Measurements from ENCODE around the gene NUP205.

NUP205 gene

GRCh38 chr7:135678612-135679575 lies 121.2 kb downstream of the NUP205 start:
- Histone ChIP-seq H3K9me3 (ENCODE audit: control insufficient read depth in 5 of 5, low read length in 5 of 5) (no peaks in the 10 kb centered on the region), H3K36me3 (ENCODE audit: control insufficient read depth in 5 of 5, insufficient read depth in 5 of 5, low read length in 5 of 5) (peaks cover 22 to 58% (median 31%) of the 10 kb centered on the region in 5 donors), H3K27ac (ENCODE audit: low read depth, low read length) (no peak overlapping the region)

GRCh38 chr7:135681762-135682161 lies 124.0 kb downstream of the NUP205 start:
- Histone ChIP-seq H3K4me3 (ENCODE audit: low read depth in 1 of 5, low read length in 5 of 5) (no peak overlapping the region), H3K36me3 (ENCODE audit: control insufficient read depth in 5 of 5, insufficient read depth in 5 of 5, low read length in 5 of 5) (peaks cover 18 to 49% (median 20%) of the 10 kb centered on the region in 5 donors), H3K27me3 (ENCODE audit: control insufficient read depth in 5 of 5, insufficient read depth in 4 of 5, low read length in 5 of 5) (no peaks in the 10 kb centered on the region), H3K27ac (ENCODE audit: low read depth, low read length) (no peak overlapping the region), H3K9me3 (ENCODE audit: control insufficient read depth in 5 of 5, low read length in 5 of 5) (no peaks in the 10 kb centered on the region), H3K9ac (ENCODE audit: low read length in 5 of 5) (no peak overlapping the region), H3K4me1 (ENCODE audit: control insufficient read depth in 5 of 5, insufficient read depth in 5 of 5, low read length in 5 of 5) (no peaks in the 10 kb centered on the region)

More at GRCh38 chr7:135678612-135679575, 121.2 kb downstream of the NUP205 start:
- H3K9ac ChIP-seq (ENCODE audit: low read length in 5 of 5): no peak overlapping the region
- H3K4me3 ChIP-seq (ENCODE audit: low read depth in 1 of 5, low read length in 5 of 5): no peak overlapping the region
- H3K27me3 ChIP-seq (ENCODE audit: control insufficient read depth in 5 of 5, insufficient read depth in 4 of 5, low read length in 5 of 5): no peaks in the 10 kb centered on the region
- H3K4me1 ChIP-seq (ENCODE audit: control insufficient read depth in 5 of 5, insufficient read depth in 5 of 5, low read length in 5 of 5): no peaks in the 10 kb centered on the region

GRCh38 chr7:135682191-135682590 lies 124.5 kb downstream of the NUP205 start:
- Histone ChIP-seq H3K4me3 (ENCODE audit: low read depth in 1 of 5, low read length in 5 of 5) (no peak overlapping the region), H3K27ac (ENCODE audit: low read depth, low read length) (no peak overlapping the region), H3K4me1 (ENCODE audit: control insufficient read depth in 5 of 5, insufficient read depth in 5 of 5, low read length in 5 of 5) (no peaks in the 10 kb centered on the region), H3K27me3 (ENCODE audit: control insufficient read depth in 5 of 5, insufficient read depth in 4 of 5, low read length in 5 of 5) (no peaks in the 10 kb centered on the region), H3K9me3 (ENCODE audit: control insufficient read depth in 5 of 5, low read length in 5 of 5) (no peaks in the 10 kb centered on the region), H3K36me3 (ENCODE audit: control insufficient read depth in 5 of 5, insufficient read depth in 5 of 5, low read length in 5 of 5) (peaks cover 18 to 48% (median 19%) of the 10 kb centered on the region in 5 donors), H3K9ac (ENCODE audit: low read length in 5 of 5) (no peak overlapping the region)

GRCh38 chr7:135683609-135684008 lies 125.9 kb downstream of the NUP205 start:
- H3K4me1 ChIP-seq (ENCODE audit: control insufficient read depth in 5 of 5, insufficient read depth in 5 of 5, low read length in 5 of 5): no peaks in the 10 kb centered on the region
- no peaks in the 10 kb centered on the region for H3K9me3 ChIP-seq (ENCODE audit: control insufficient read depth in 5 of 5, low read length in 5 of 5)
- H3K27me3 ChIP-seq (ENCODE audit: control insufficient read depth in 5 of 5, insufficient read depth in 4 of 5, low read length in 5 of 5): no peaks in the 10 kb centered on the region
- no peak overlapping the region for H3K9ac ChIP-seq (ENCODE audit: low read length in 5 of 5)
- no peak overlapping the region for H3K27ac ChIP-seq (ENCODE audit: low read depth, low read length)
- H3K36me3 ChIP-seq (ENCODE audit: control insufficient read depth in 5 of 5, insufficient read depth in 5 of 5, low read length in 5 of 5): peaks cover 12 to 44% (median 15%) of the 10 kb centered on the region in 5 donors
- H3K4me3 ChIP-seq (ENCODE audit: low read depth in 1 of 5, low read length in 5 of 5): no peak overlapping the region

- H3K36me3 ChIP-seq (ENCODE audit: control insufficient read depth in 5 of 5, insufficient read depth in 5 of 5, low read length in 5 of 5): peaks cover 7 to 46% (median 15%) of the 10 kb centered on the region in 5 donors
- no peaks in the 10 kb centered on the region for H3K9me3 ChIP-seq (ENCODE audit: control insufficient read depth in 5 of 5, low read length in 5 of 5)
- no peaks in the 10 kb centered on the region for H3K4me1 ChIP-seq (ENCODE audit: control insufficient read depth in 5 of 5, insufficient read depth in 5 of 5, low read length in 5 of 5)
- H3K4me3 ChIP-seq (ENCODE audit: low read depth in 1 of 5, low read length in 5 of 5): no peak overlapping the region
- no peaks in the 10 kb centered on the region for H3K27me3 ChIP-seq (ENCODE audit: control insufficient read depth in 5 of 5, insufficient read depth in 4 of 5, low read length in 5 of 5)
- H3K27ac ChIP-seq (ENCODE audit: low read depth, low read length): no peak overlapping the region
- H3K9ac ChIP-seq (ENCODE audit: low read length in 5 of 5): no peak overlapping the region
These were observed 126.4 kb downstream of the NUP205 start for GRCh38 chr7:135684136-135684535.

DNA sequence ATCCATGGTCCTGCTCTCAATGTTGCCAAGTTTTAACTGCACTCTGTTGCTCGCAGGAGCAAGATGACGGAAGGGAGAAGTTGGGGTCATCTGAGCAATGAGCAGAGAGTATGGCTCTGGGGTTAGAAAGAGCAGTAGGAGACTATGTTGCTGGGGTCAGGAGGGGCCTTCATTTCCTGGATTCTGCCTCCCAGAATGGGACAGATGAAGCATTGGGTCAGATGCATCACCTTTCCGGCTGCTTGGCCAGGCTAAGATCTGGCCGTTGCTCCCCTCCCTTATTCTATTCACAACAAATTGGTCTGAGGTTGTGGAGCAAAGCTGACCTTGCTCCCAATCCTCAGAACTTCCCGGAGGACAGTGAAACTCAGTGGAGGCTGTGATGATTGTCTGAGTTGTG lies 127.0 kb downstream of the NUP205 start:
- Histone ChIP-seq H3K9ac (ENCODE audit: low read length in 5 of 5) (no peak overlapping the region), H3K4me1 (ENCODE audit: control insufficient read depth in 5 of 5, insufficient read depth in 5 of 5, low read length in 5 of 5) (no peaks in the 10 kb centered on the region), H3K9me3 (ENCODE audit: control insufficient read depth in 5 of 5, low read length in 5 of 5) (no peaks in the 10 kb centered on the region), H3K4me3 (ENCODE audit: low read depth in 1 of 5, low read length in 5 of 5) (no peak overlapping the region), H3K27me3 (ENCODE audit: control insufficient read depth in 5 of 5, insufficient read depth in 4 of 5, low read length in 5 of 5) (no peaks in the 10 kb centered on the region), H3K36me3 (ENCODE audit: control insufficient read depth in 5 of 5, insufficient read depth in 5 of 5, low read length in 5 of 5) (peaks cover 1 to 46% (median 20%) of the 10 kb centered on the region in 5 donors), H3K27ac (ENCODE audit: low read depth, low read length) (no peak overlapping the region)

GRCh38 chr7:135685306-135686084 lies 127.8 kb downstream of the NUP205 start:
- Histone ChIP-seq H3K9ac (ENCODE audit: low read length in 5 of 5) (no peak overlapping the region), H3K4me1 (ENCODE audit: control insufficient read depth in 5 of 5, insufficient read depth in 5 of 5, low read length in 5 of 5) (no peaks in the 10 kb centered on the region), H3K9me3 (ENCODE audit: control insufficient read depth in 5 of 5, low read length in 5 of 5) (no peaks in the 10 kb centered on the region), H3K27me3 (ENCODE audit: control insufficient read depth in 5 of 5, insufficient read depth in 4 of 5, low read length in 5 of 5) (no peaks in the 10 kb centered on the region), H3K4me3 (ENCODE audit: low read depth in 1 of 5, low read length in 5 of 5) (no peak overlapping the region), H3K27ac (ENCODE audit: low read depth, low read length) (no peak overlapping the region), H3K36me3 (ENCODE audit: control insufficient read depth in 5 of 5, insufficient read depth in 5 of 5, low read length in 5 of 5) (peaks cover 3 to 47% (median 23%) of the 10 kb centered on the region in 5 donors)

DNA sequence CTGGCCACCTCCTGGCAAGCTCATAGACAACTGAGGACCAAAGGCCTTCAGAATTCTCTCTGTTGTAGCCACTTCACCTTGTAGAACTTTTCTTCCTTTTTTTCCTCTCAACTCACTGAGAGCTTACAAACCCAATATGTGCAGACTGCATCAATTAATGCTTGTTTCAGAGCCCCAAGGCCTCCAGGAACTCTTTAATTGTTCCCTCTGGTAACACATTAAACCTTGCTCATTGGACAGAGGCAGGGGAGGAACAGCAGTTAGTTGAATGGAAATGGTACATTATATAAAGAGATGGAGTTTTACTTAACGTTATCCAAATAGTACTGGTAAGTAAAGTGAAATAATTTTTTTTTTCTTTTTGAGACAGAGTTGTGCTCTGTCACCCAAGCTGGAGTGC lies 129.7 kb downstream of the NUP205 start:
- H3K27ac ChIP-seq (ENCODE audit: low read depth, low read length): no peak overlapping the region
- H3K9ac ChIP-seq (ENCODE audit: low read length in 5 of 5): no peak overlapping the region
- no peaks in the 10 kb centered on the region for H3K9me3 ChIP-seq (ENCODE audit: control insufficient read depth in 5 of 5, low read length in 5 of 5)
- no peaks in the 10 kb centered on the region for H3K27me3 ChIP-seq (ENCODE audit: control insufficient read depth in 5 of 5, insufficient read depth in 4 of 5, low read length in 5 of 5)
- H3K36me3 ChIP-seq (ENCODE audit: control insufficient read depth in 5 of 5, insufficient read depth in 5 of 5, low read length in 5 of 5): peaks cover 7 to 42% (median 17%) of the 10 kb centered on the region in 5 donors
- H3K4me1 ChIP-seq (ENCODE audit: control insufficient read depth in 5 of 5, insufficient read depth in 5 of 5, low read length in 5 of 5): peaks cover 0 to 5% (median 0%) of the 10 kb centered on the region in 5 donors
- H3K4me3 ChIP-seq (ENCODE audit: low read depth in 1 of 5, low read length in 5 of 5): no peak overlapping the region

DNA sequence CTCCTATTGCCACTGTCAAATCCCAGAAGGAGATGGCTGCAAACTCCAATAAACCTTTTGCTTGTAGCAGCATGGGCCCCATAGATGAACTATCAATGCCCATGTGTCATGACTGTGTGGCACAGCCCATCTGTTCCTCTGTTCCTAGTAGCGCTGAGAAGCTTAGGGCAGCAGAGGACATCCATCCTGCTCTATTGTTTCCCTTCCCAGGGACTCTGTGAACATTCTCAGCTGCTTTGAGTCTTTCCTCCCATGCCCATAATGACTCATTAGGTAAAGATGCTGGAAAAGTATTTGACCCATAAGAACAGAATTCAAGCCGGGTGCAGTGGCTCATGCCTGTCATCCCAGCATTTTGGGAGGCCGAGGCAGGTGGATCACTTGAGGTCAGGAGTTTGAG lies 132.8 kb downstream of the NUP205 start:
- peaks cover 0 to 5% (median 0%) of the 10 kb centered on the region in 5 donors for H3K4me1 ChIP-seq (ENCODE audit: control insufficient read depth in 5 of 5, insufficient read depth in 5 of 5, low read length in 5 of 5)
- no peak overlapping the region for H3K4me3 ChIP-seq (ENCODE audit: low read depth in 1 of 5, low read length in 5 of 5)
- H3K9me3 ChIP-seq (ENCODE audit: control insufficient read depth in 5 of 5, low read length in 5 of 5): no peaks in the 10 kb centered on the region
- no peaks in the 10 kb centered on the region for H3K27me3 ChIP-seq (ENCODE audit: control insufficient read depth in 5 of 5, insufficient read depth in 4 of 5, low read length in 5 of 5)
- no peak overlapping the region for H3K9ac ChIP-seq (ENCODE audit: low read length in 5 of 5)
- H3K27ac ChIP-seq (ENCODE audit: low read depth, low read length): no peak overlapping the region
- H3K36me3 ChIP-seq (ENCODE audit: control insufficient read depth in 5 of 5, insufficient read depth in 5 of 5, low read length in 5 of 5): peaks cover 16 to 37% (median 24%) of the 10 kb centered on the region in 5 donors

DNA sequence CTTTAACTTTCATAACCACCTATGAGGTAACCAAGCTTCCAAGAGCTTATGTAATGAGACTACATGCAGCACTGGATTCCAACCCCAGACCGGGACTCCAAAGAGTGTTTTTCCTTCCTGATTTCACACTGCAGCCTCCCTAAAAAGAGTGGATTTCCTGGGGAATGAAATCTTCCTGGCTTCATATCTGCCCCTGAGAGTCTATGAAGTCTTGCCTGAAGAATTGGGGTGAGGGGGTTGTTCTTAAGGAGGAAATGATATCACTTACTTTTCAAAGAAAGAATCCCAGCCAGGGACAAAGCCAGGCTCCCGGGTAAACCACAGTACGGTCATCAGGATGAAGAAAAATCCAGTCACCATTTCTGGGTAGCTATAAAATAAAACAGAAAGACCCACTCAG lies 134.3 kb downstream of the NUP205 start:
- H3K4me1 ChIP-seq (ENCODE audit: control insufficient read depth in 5 of 5, insufficient read depth in 5 of 5, low read length in 5 of 5): peaks cover 0 to 5% (median 0%) of the 10 kb centered on the region in 5 donors
- no peak overlapping the region for H3K4me3 ChIP-seq (ENCODE audit: low read depth in 1 of 5, low read length in 5 of 5)
- H3K27ac ChIP-seq (ENCODE audit: low read depth, low read length): no peak overlapping the region
- no peak overlapping the region for H3K9ac ChIP-seq (ENCODE audit: low read length in 5 of 5)
- H3K9me3 ChIP-seq (ENCODE audit: control insufficient read depth in 5 of 5, low read length in 5 of 5): no peaks in the 10 kb centered on the region
- H3K27me3 ChIP-seq (ENCODE audit: control insufficient read depth in 5 of 5, insufficient read depth in 4 of 5, low read length in 5 of 5): no peaks in the 10 kb centered on the region
- H3K36me3 ChIP-seq (ENCODE audit: control insufficient read depth in 5 of 5, insufficient read depth in 5 of 5, low read length in 5 of 5): peaks cover 15 to 31% (median 20%) of the 10 kb centered on the region in 5 donors

Measured in subcutaneous abdominal adipose tissue (tissue), 5 donors.